SK-N-SH (cell line): ENCODE measurements around the gene GRM7. TPM values are rescaled to one million over a fixed set of nuclear protein-coding genes. Genes with fewer than 3 reads are reported as not detected.

Source experiments
- CTCF ChIA-PET: fragments of 300-600, 350-600 bp; formaldehyde crosslinking; extraction: SDS; loops from one replicate; lab custom pipeline; 2021; lab: Yijun Ruan, JAX
- POLR2A ChIA-PET: fragments of 350-600 bp; sonication (Branson Sonifier 250); formaldehyde crosslinking; extraction: SDS; loops from one replicate; lab custom pipeline; 2020; ENCODE audit warnings: antibody characterized with exemption, inconsistent platforms; lab: Yijun Ruan, JAX
- DNase-seq: peaks from one replicate; pipeline ENCODE4 v3.0.0; 2012
- H2AFZ ChIP-seq: fragments of 200-600 bp; sonication (generic); 2 replicates; pipeline ENCODE4 v1.8.1; 2016; ENCODE audit warnings: antibody characterized with exemption, mild to moderate bottlenecking, low read depth
- H3F3A ChIP-seq: fragments of 200-600 bp; sonication (generic); replicated peaks from 2 replicates; pipeline ENCODE3; 2016; ENCODE audit warnings: antibody characterized with exemption, mild to moderate bottlenecking; ENCODE audit not compliant: insufficient read depth
- H3K27ac ChIP-seq, 2 experiments: fragments of 200-500 bp in 1 of 2; fragments of 200-600 bp in 1 of 2; sonication (Bioruptor generic) in 1 of 2; sonication (generic), shearing (Covaris generic) in 1 of 2; 2 replicates each; pipeline versions ENCODE4 v1.5.1 to v1.6.1; 2014 to 2016; ENCODE audit warnings: low read depth in 2 of 2, inconsistent platforms in 1 of 2, low read length in 1 of 2, mild to moderate bottlenecking in 1 of 2, mixed read lengths in 1 of 2
- H3K27me3 ChIP-seq: fragments of 200-600 bp; sonication (generic), shearing (Covaris generic); 2 replicates; pipeline ENCODE4 v1.6.1; 2016; ENCODE audit warnings: mixed run types; ENCODE audit not compliant: insufficient read depth
- H3K36me3 ChIP-seq, 2 experiments: fragments of 200-500 bp in 1 of 2; fragments of 200-600 bp in 1 of 2; sonication (Bioruptor generic) in 1 of 2; sonication (generic) in 1 of 2; replicated peaks in 1 of 2; 2 replicates each; pipeline versions ENCODE3 to v1.5.1; 2014 to 2016; ENCODE audit warnings: low read length in 1 of 2, mild to moderate bottlenecking in 1 of 2; ENCODE audit not compliant: insufficient read depth in 2 of 2, control insufficient read depth in 1 of 2
- H3K4me1 ChIP-seq, 2 experiments: fragments of 200-500 bp in 1 of 2; fragments of 200-600 bp in 1 of 2; sonication (Bioruptor generic) in 1 of 2; sonication (generic), shearing (Covaris generic) in 1 of 2; 2 replicates each; pipeline versions ENCODE4 v1.5.1 to v1.6.1; 2014 to 2016; ENCODE audit warnings: low read depth in 1 of 2, low read length in 1 of 2, mixed run types in 1 of 2; ENCODE audit not compliant: insufficient read depth in 2 of 2, control insufficient read depth in 1 of 2
- H3K4me2 ChIP-seq: fragments of 200-600 bp; sonication (generic), shearing (Covaris generic); 2 replicates; pipeline ENCODE4 v1.6.1; 2017; ENCODE audit warnings: mixed run types
- H3K4me3 ChIP-seq, 2 experiments: fragments of 200-500 bp in 1 of 2; fragments of 200-600 bp in 1 of 2; sonication (Bioruptor generic) in 1 of 2; sonication (generic), shearing (Covaris generic) in 1 of 2; 2 replicates each; pipeline versions ENCODE4 v1.5.1 to v1.8.1; 2014 to 2016; ENCODE audit warnings: low read depth in 2 of 2, inconsistent platforms in 1 of 2, low read length in 1 of 2, mild to moderate bottlenecking in 1 of 2, mixed read lengths in 1 of 2, moderate library complexity in 1 of 2
- H3K79me2 ChIP-seq: fragments of 200-600 bp; sonication (generic); 2 replicates; pipeline ENCODE4 v1.8.1; 2017; ENCODE audit warnings: mild to moderate bottlenecking; ENCODE audit not compliant: insufficient read depth
- H3K9ac ChIP-seq: fragments of 200-600 bp; sonication (generic); 2 replicates; pipeline ENCODE4 v1.6.1; 2017; ENCODE audit warnings: mixed run types
- H3K9me2 ChIP-seq: fragments of 200-600 bp; sonication (generic); 2 replicates; pipeline ENCODE4 v1.6.1; 2017; ENCODE audit warnings: mixed run types
- H3K9me3 ChIP-seq: fragments of 200-600 bp; sonication (generic); 2 replicates; pipeline ENCODE4 v1.6.1; 2017; ENCODE audit warnings: mixed run types, mild to moderate bottlenecking, moderate library complexity
- H4K20me1 ChIP-seq: fragments of 200-600 bp; sonication (generic); 2 replicates; pipeline ENCODE4 v1.6.1; 2017; ENCODE audit warnings: mild to moderate bottlenecking, mixed run types; ENCODE audit not compliant: insufficient read depth
- EP300 ChIP-seq, 2 experiments: IDR thresholded peaks; 2 replicates each; pipeline versions ENCODE4 v1.4.0 to v1.6.1; 2012; ENCODE audit warnings: borderline replicate concordance in 1 of 2, low read depth in 1 of 2, low read length in 1 of 2
- EZH2phosphoT487 ChIP-seq: fragments of 200-600 bp; sonication (generic); IDR thresholded peaks from 2 replicates; pipeline ENCODE4 v1.6.1; 2017; ENCODE audit warnings: low read depth, mixed run types, mild to moderate bottlenecking, antibody characterized with exemption, moderate library complexity, borderline replicate concordance
- FOXM1 ChIP-seq: IDR thresholded peaks from 2 replicates; pipeline ENCODE4 v1.4.0; 2012; ENCODE audit warnings: low read depth, mild to moderate bottlenecking
- MAX ChIP-seq: IDR thresholded peaks from 2 replicates; pipeline ENCODE4 v1.4.0; 2012; ENCODE audit warnings: low read depth
- MXI1 ChIP-seq: IDR thresholded peaks from 2 replicates; pipeline ENCODE4 v1.6.1; 2012; ENCODE audit warnings: mild to moderate bottlenecking, low read depth, low read length, improper control_type of control experiment
- RAD21 ChIP-seq: IDR thresholded peaks from 2 replicates; pipeline ENCODE4 v1.6.1; 2012; ENCODE audit warnings: mild to moderate bottlenecking, low read length
- USF1 ChIP-seq: IDR thresholded peaks from 2 replicates; pipeline ENCODE4 v1.4.0; 2012; ENCODE audit warnings: low read depth, borderline replicate concordance
- USF2 ChIP-seq: fragments of 150-350 bp; IDR thresholded peaks from 2 replicates; pipeline ENCODE4 v1.6.1; 2017; ENCODE audit warnings: antibody characterized with exemption, low read length, low read depth, borderline replicate concordance
- polyA plus RNA-seq, 3 experiments: library from polyadenylated mRNA; depleted of rRNA; stranded (reverse); fragments of >200 nt; gene quantifications; 2 replicates each; pipeline ENCODE4 v1.2.3, GENCODE V29; 2012
- TF ChIP-seq, protein P1 (sequence below): IDR thresholded peaks from 2 replicates; pipeline ENCODE4 v1.4.0; 2012; ENCODE audit warnings: low read depth, borderline replicate concordance

The GRM7 gene
- polyA plus RNA-seq, 1 of the 3 experiments (the other 2 are of a cell fraction), result 0.03 TPM

- TF ChIP-seq, protein P1, sequence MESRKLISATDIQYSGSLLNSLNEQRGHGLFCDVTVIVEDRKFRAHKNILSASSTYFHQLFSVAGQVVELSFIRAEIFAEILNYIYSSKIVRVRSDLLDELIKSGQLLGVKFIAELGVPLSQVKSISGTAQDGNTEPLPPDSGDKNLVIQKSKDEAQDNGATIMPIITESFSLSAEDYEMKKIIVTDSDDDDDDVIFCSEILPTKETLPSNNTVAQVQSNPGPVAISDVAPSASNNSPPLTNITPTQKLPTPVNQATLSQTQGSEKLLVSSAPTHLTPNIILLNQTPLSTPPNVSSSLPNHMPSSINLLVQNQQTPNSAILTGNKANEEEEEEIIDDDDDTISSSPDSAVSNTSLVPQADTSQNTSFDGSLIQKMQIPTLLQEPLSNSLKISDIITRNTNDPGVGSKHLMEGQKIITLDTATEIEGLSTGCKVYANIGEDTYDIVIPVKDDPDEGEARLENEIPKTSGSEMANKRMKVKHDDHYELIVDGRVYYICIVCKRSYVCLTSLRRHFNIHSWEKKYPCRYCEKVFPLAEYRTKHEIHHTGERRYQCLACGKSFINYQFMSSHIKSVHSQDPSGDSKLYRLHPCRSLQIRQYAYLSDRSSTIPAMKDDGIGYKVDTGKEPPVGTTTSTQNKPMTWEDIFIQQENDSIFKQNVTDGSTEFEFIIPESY, result no peak
- no peak for TF ChIP-seq MAX
Observed at GRCh38 chr3:7190095-7190494, 329.2 kb downstream of the GRM7 start (continued).

DNA sequence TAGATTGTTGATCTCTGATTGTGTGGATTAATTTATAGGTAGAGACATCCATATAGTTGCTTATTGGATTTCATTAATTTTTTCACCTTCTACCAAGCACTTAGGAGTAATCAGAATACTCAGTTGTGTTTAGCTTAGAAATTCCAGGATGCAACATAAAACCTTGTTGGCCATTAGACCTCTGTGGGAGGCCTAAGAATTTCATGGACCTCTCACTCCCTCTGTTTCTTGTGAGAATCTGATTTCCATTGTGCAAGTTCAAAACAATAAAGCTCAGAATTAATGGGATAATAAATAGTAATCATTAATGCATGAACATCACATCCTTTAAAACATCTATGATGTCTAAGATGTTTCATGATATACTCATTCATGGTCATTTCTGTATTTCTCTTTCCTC is 332.4 kb downstream of the GRM7 start:
- no peak overlapping the region for H3K27ac ChIP-seq
- POLR2A ChIA-PET, result no interaction called here
- H2AFZ ChIP-seq, result no peak overlapping the region
- no peak overlapping the region for H3K4me3 ChIP-seq
- H3F3A ChIP-seq, result no peaks in the 10 kb centered on the region
- no peaks in the 10 kb centered on the region for H3K9me2 ChIP-seq
- no peaks in the 10 kb centered on the region; a peak in 1 of 4 replicates for H3K4me1 ChIP-seq
- H3K9me3 ChIP-seq, result no peaks in the 10 kb centered on the region; the same call in 1 of the 2 replicates
- H3K27me3 ChIP-seq, result no peaks in the 10 kb centered on the region
- TF ChIP-seq FOXM1 (no peak), RAD21 (no peak), USF1 (no peak), MXI1 (no peak), MAX (no peak), USF2 (no peak), EZH2phosphoT487 (no peak), EP300 (IDR thresholded peaks at IDR 0.05; ENCODE audit: borderline replicate concordance in 1 of 2, low read depth in 1 of 2, low read length in 1 of 2) (no peak)
- CTCF ChIA-PET, result interaction anchor here (1.2 kb wide), 1 partner anchor 217 kb away, joined by 3 read pairs; no protein-coding TSS in a partner anchor
- no peak overlapping the region for H3K9ac ChIP-seq
- H3K79me2 ChIP-seq, result no peaks in the 10 kb centered on the region
- H3K36me3 ChIP-seq, result no peaks in the 10 kb centered on the region
- DNase-seq, result no peak
- no peak overlapping the region for H3K4me2 ChIP-seq
- no peaks in the 10 kb centered on the region for H4K20me1 ChIP-seq
